NCI-H510A treated with DMSO at 0.1 percent for 48 hours (cell line): ENCODE measurements around the gene CARMIL1.

ENCODE experiments used
- DNase-seq: peaks from one replicate; lab custom pipeline; 2025; lab: John Stamatoyannopoulos, UW

Gene CARMIL1

GRCh38 chr6:25446830-25447569, 167.8 kb downstream of the CARMIL1 start:
- DNase-seq, result no peak

GRCh38 chr6:25447570-25447929, 168.4 kb downstream of the CARMIL1 start:
- DNase-seq, result no peak

GRCh38 chr6:25448965-25449538, 169.9 kb downstream of the CARMIL1 start:
- DNase-seq, result no peak

- DNase-seq, result no peak
These were observed 170.6 kb downstream of the CARMIL1 start for GRCh38 chr6:25449774-25450173.

GRCh38 chr6:25450469-25451198, 171.5 kb downstream of the CARMIL1 start:
- DNase-seq, result no peak

- DNase-seq, result no peak
These were observed 172.9 kb downstream of the CARMIL1 start for GRCh38 chr6:25452031-25452430.

GRCh38 chr6:25453288-25453687, 174.1 kb downstream of the CARMIL1 start:
- no peak for DNase-seq

- no peak for DNase-seq
These were observed 175.0 kb downstream of the CARMIL1 start for GRCh38 chr6:25454136-25454535.

GRCh38 chr6:25456249-25457040, 177.3 kb downstream of the CARMIL1 start:
- DNase-seq, result no peak

GRCh38 chr6:25457516-25457915, 178.3 kb downstream of the CARMIL1 start:
- DNase-seq, result no peak

- DNase-seq, result no peak
These were observed 179.3 kb downstream of the CARMIL1 start for GRCh38 chr6:25458485-25458884.

- DNase-seq, result no peak
These were observed 183.2 kb downstream of the CARMIL1 start for GRCh38 chr6:25462235-25462897.

GRCh38 chr6:25463441-25463840, 184.3 kb downstream of the CARMIL1 start:
- no peak for DNase-seq

- no peak for DNase-seq
These were observed 185.1 kb downstream of the CARMIL1 start for GRCh38 chr6:25464225-25464624.

- no peak for DNase-seq
These were observed 186.8 kb downstream of the CARMIL1 start for GRCh38 chr6:25465941-25466340.

- no peak for DNase-seq
These were observed 189.7 kb downstream of the CARMIL1 start for GRCh38 chr6:25468881-25469280.

GRCh38 chr6:25469797-25470388, 190.7 kb downstream of the CARMIL1 start:
- DNase-seq, result no peak

GRCh38 chr6:25472306-25472705, 193.1 kb downstream of the CARMIL1 start:
- DNase-seq, result no peak

- DNase-seq, result no peak
These were observed 193.7 kb downstream of the CARMIL1 start for GRCh38 chr6:25472906-25473305.

- DNase-seq, result no peak
These were observed 194.3 kb downstream of the CARMIL1 start for GRCh38 chr6:25473447-25473846.

- DNase-seq, result no peak
These were observed 197.0 kb downstream of the CARMIL1 start for GRCh38 chr6:25476126-25476525.
